Brain microvascular endothelial cell (primary cell): ENCODE results near the gene DGCR8.

ENCODE experiments used
- DNase-seq: peaks from one replicate; pipeline ENCODE4 v3.0.0-alpha.2; 2020
- H3K27ac ChIP-seq: fragments of 250-450 bp; sonication (Bioruptor Pico); 2 replicates; pipeline ENCODE4 v1.5.1; 2020; ENCODE audit warnings: mild to moderate bottlenecking, moderate library complexity
- H3K27me3 ChIP-seq: fragments of 250-450 bp; sonication (Bioruptor Pico); replicated peaks from 2 replicates; pipeline ENCODE4 v1.5.1; 2020; ENCODE audit warnings: mild to moderate bottlenecking
- H3K36me3 ChIP-seq: fragments of 250-450 bp; sonication (Bioruptor Pico); replicated peaks from 2 replicates; pipeline ENCODE4 v1.5.1; 2020; ENCODE audit warnings: mild to moderate bottlenecking
- H3K4me3 ChIP-seq: 2 replicates; pipeline ENCODE4 v1.5.1; 2011; ENCODE audit warnings: low read depth, mild to moderate bottlenecking, control low read depth, low read length, moderate library complexity
- in situ Hi-C: cut with HindIII; loops from 2 replicates; pipeline ENCODE4 v1.10.0; 2017; ENCODE audit warnings: low sequenced_read_pairs, low pct_ligation_motif_present
- TF ChIP-seq, protein P1 (sequence below): IDR thresholded peaks from 2 replicates; pipeline ENCODE4 v1.5.1; 2011; ENCODE audit warnings: low read depth, mild to moderate bottlenecking, moderate library complexity, low read length, control low read depth, inconsistent platforms; ENCODE audit errors: missing control alignments

Gene DGCR8

GRCh38 chr22:20093418-20094196 is 13.6 kb downstream of the DGCR8 start:
- DNase-seq: no peak
- Histone ChIP-seq H3K36me3 (peaks cover 92% of the 10 kb centered on the region), H3K27me3 (no peaks in the 10 kb centered on the region), H3K4me3 (no peak overlapping the region), H3K27ac (no peak overlapping the region)
- TF ChIP-seq, protein P1, sequence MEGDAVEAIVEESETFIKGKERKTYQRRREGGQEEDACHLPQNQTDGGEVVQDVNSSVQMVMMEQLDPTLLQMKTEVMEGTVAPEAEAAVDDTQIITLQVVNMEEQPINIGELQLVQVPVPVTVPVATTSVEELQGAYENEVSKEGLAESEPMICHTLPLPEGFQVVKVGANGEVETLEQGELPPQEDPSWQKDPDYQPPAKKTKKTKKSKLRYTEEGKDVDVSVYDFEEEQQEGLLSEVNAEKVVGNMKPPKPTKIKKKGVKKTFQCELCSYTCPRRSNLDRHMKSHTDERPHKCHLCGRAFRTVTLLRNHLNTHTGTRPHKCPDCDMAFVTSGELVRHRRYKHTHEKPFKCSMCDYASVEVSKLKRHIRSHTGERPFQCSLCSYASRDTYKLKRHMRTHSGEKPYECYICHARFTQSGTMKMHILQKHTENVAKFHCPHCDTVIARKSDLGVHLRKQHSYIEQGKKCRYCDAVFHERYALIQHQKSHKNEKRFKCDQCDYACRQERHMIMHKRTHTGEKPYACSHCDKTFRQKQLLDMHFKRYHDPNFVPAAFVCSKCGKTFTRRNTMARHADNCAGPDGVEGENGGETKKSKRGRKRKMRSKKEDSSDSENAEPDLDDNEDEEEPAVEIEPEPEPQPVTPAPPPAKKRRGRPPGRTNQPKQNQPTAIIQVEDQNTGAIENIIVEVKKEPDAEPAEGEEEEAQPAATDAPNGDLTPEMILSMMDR: no peak
- in situ Hi-C loops: no loop called here

GRCh38 chr22:20094197-20094807 is 14.3 kb downstream of the DGCR8 start:
- no peak for DNase-seq
- Histone ChIP-seq H3K4me3 (no peak overlapping the region), H3K27ac (no peak overlapping the region), H3K27me3 (no peaks in the 10 kb centered on the region), H3K36me3 (peaks cover 93% of the 10 kb centered on the region)
- TF ChIP-seq, protein P1: no peak
- in situ Hi-C loops: no loop called here

GRCh38 chr22:20095521-20095920 is 15.5 kb downstream of the DGCR8 start:
- Histone ChIP-seq H3K36me3 (peaks cover 92% of the 10 kb centered on the region), H3K27ac (no peak overlapping the region), H3K4me3 (no peak overlapping the region), H3K27me3 (no peaks in the 10 kb centered on the region)
- DNase-seq: no peak
- in situ Hi-C loops: no loop called here
- TF ChIP-seq, protein P1: no peak

- no peak overlapping the region for H3K27ac ChIP-seq
- no peak overlapping the region for H3K4me3 ChIP-seq
- H3K36me3 ChIP-seq: peaks cover 91% of the 10 kb centered on the region
- H3K27me3 ChIP-seq: no peaks in the 10 kb centered on the region
- in situ Hi-C loops: no loop called here
- TF ChIP-seq, protein P1: no peak
- DNase-seq: no peak
Observed at GRCh38 chr22:20096574-20097420, 16.8 kb downstream of the DGCR8 start.

- DNase-seq: no peak
- no peaks in the 10 kb centered on the region for H3K27me3 ChIP-seq
- no peak overlapping the region for H3K27ac ChIP-seq
- TF ChIP-seq, protein P1: no peak
- H3K4me3 ChIP-seq: no peak overlapping the region
- H3K36me3 ChIP-seq: peaks cover 79% of the 10 kb centered on the region
- in situ Hi-C loops: no loop called here
Observed at GRCh38 chr22:20099099-20099711, 19.2 kb downstream of the DGCR8 start.
